Lower leg skin (tissue), 4 donors: ENCODE measurements around the gene DZIP1L. TPM values are rescaled to one million over a fixed set of nuclear protein-coding genes. Genes with fewer than 3 reads are reported as not detected.

ENCODE experiments used
- DNase-seq, 2 donors: peaks; one replicate each; pipeline ENCODE4 v3.0.0-alpha.2; 2019; ENCODE audit warnings: low spot score in 2 of 2
- H3K4me3 ChIP-seq: fragments of 200-600 bp; sonication (generic); 2 replicates; pipeline ENCODE4 v1.5.1; 2017; ENCODE audit warnings: mild to moderate bottlenecking, low read depth; ENCODE audit not compliant: poor library complexity, severe bottlenecking
- CTCF ChIP-seq, 3 donors: fragments of 450-650 bp; IDR thresholded peaks; one replicate each; pipeline ENCODE4 v1.5.1; 2016; ENCODE audit warnings: antibody characterized with exemption in 3 of 3, mild to moderate bottlenecking in 3 of 3, moderate library complexity in 2 of 3
- POLR2A ChIP-seq, 2 donors: fragments of 450-650 bp; IDR thresholded peaks; one replicate each; pipeline ENCODE4 v1.6.1; 2016 to 2017; ENCODE audit warnings: antibody characterized with exemption in 2 of 2, mild to moderate bottlenecking in 1 of 2, moderate library complexity in 1 of 2
- WGBS, 2 donors: methylation state at CpG; one replicate each; pipeline ENCODE4 v1.1.5; 2018; 5-methylcytosine and 5-hydroxymethylcytosine counted together
- intact Hi-C: fragments of 100-400 bp; cut with DNase I; formaldehyde crosslinking; loops from one replicate; pipeline ENCODE4 v1.15.0; 2023; ENCODE audit warnings: low total_unique reads
- total RNA-seq, 4 donors: library from RNA; depleted of rRNA; stranded (reverse); fragments of >200 nt; gene quantifications; one replicate each; pipeline ENCODE4 v1.1.0, GENCODE V29; 2016

DZIP1L gene
- total RNA-seq, 4 donors from 2014 or later = 10.9 to 45.0 (median 16.4) TPM

- no peak for TF ChIP-seq CTCF (IDR thresholded peaks at IDR 0.05)
- TF ChIP-seq POLR2A (IDR thresholded peaks at IDR 0.05) = no peak
- no peak for DNase-seq
- intact Hi-C loops = no loop called here
- H3K4me3 ChIP-seq = no peak overlapping the region
- WGBS, 2 donors = 94 to 95% methylated on average over 4 of the region's 4 CpGs
These were observed 91.7 kb downstream of the DZIP1L start for GRCh38 chr3:138023754-138024153.

- intact Hi-C loops = no loop called here
- TF ChIP-seq POLR2A (IDR thresholded peaks at IDR 0.05) (no peak), CTCF (IDR thresholded peaks at IDR 0.05) (no peak)
- no peak overlapping the region for H3K4me3 ChIP-seq
- WGBS, 2 donors = 91 to 95% methylated on average over 3 of the region's 3 CpGs
- no peak for DNase-seq
These were observed 95.9 kb downstream of the DZIP1L start for GRCh38 chr3:138019281-138020069.

- no peak for DNase-seq
- no peak for TF ChIP-seq POLR2A (IDR thresholded peaks at IDR 0.05)
- TF ChIP-seq CTCF (IDR thresholded peaks at IDR 0.05) = no peak
- no peak overlapping the region for H3K4me3 ChIP-seq
- intact Hi-C loops = no loop called here
- 75 to 76% methylated on average over 2 of the region's 2 CpGs for WGBS, 2 donors
These were observed 99.3 kb downstream of the DZIP1L start for GRCh38 chr3:138016065-138016464.

GRCh38 chr3:138012526-138012925 lies 102.9 kb downstream of the DZIP1L start:
- intact Hi-C loops = no loop called here
- no peak overlapping the region for H3K4me3 ChIP-seq
- 95% methylated on average over 4 of the region's 4 CpGs for WGBS, 2 donors
- TF ChIP-seq CTCF (IDR thresholded peaks at IDR 0.05) (no peak), POLR2A (IDR thresholded peaks at IDR 0.05) (no peak)
- DNase-seq = no peak

Other genes with a start within 250 kb of the DZIP1L start
- gene CLDN18, start 105.4 kb downstream of the DZIP1L start, total RNA-seq = under 1 TPM in 1 of 4 donors, not detected in 3; 0.13 TPM
- gene A4GNT, start 16.8 kb upstream of the DZIP1L start, total RNA-seq = not detected
- 10 to 100 TPM in 3 of 4 donors, 1 to 10 TPM in 1; 9.1 to 13.9 (median 11.9) TPM for gene DBR1, start 59.3 kb upstream of the DZIP1L start, total RNA-seq
- gene ARMC8, start 71.7 kb upstream of the DZIP1L start, total RNA-seq = 10 to 100 TPM; 28.8 to 58.0 (median 36.6) TPM
- gene NME9, start 214.2 kb upstream of the DZIP1L start, total RNA-seq = under 1 TPM in 1 of 4 donors, not detected in 3; 0.42 TPM
- gene MRAS, start 233.0 kb upstream of the DZIP1L start, total RNA-seq = 10 to 100 TPM in 2 of 4 donors, 1 to 10 TPM in 2; 6.3 to 22.2 (median 10.3) TPM